Stimulated activated CD4-positive, alpha-beta T cell treated with anti-CD3 and anti-CD28 coated beads, Interleukin-1b, Interleukin-23, amount 100 ng/mL, for 48 hours (primary cell): ENCODE measurements around the gene PHTF1.

Experiments
- DNase-seq: peaks from one replicate; pipeline ENCODE4 v3.0.0-alpha.2; 2020

The PHTF1 gene

DNA sequence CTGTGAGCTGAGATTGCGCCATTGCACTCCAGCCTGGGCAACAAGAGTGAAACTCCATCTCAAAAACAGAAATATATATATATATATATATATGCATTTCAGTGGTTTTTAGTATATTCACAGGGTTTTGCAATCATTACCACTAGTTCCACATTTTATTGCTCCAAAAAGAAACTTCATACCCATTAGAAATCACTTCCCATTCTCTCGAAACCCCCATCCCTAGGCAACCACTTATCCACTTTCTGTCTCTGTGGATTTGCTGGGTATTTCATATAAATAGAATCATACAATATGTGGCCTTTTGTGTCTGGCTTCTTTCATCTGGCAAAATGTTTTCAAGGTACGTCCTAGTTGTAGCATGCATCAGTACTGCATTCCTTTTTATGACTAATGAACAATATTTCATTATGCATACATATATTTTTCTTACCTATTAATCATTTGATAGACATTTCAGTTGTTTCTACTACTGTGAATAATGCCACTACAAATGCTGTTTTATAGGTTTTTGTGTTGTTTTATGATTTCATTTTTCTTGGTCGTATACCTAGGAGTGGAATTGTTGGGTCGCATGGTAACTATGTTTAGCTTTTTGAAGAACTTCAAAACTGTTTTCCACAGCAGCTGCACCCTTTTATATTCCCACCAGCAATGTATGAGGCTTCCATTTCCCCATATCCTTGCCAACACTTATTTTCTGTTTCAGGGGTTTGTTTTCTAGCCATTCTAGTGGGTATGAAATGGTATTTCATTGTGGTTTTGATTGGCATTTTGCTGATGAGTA is 95.9 kb downstream of the PHTF1 start:
- no peak for DNase-seq

- no peak for DNase-seq
These were observed 97.2 kb downstream of the PHTF1 start for GRCh38 chr1:113662101-113662500.

DNA sequence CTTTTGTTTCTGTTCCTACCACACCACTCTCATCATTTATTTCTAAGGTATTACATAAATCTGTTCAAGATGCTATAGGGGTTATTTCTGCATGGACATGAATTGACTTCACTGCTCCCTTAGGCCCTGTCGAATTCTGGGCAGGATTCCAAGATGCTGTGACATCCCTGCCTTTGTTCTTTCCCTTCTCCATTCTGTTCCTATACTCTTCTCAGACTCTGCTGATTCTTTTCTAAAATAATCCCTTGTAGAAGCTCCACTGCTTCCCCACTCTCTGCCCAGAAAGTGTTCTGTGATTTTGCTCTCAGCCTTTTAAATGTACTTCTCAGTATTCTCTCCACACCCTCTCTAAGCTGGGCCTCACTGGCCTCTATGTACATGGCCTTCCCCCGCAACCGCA is 99.2 kb downstream of the PHTF1 start:
- no peak for DNase-seq

DNA sequence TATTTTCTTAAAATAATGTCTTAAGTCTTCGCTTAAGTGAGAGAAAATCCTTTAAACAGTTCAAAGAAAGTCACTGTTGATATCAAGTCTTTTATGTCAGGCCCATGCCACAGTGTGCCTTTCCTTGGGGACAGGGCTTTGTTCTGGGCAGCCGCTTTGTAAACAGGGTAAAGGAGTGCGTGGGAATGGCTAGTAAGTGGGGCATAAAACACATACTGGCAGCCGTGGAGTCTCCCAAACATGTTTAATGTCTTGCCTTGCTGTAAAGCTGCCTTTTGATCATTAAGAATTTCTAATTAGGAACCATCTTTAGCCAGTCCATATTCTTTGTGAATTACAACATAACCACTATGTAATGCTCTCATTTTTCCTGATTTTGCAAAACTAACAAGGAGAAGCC is 99.7 kb downstream of the PHTF1 start:
- DNase-seq, result no peak

DNA sequence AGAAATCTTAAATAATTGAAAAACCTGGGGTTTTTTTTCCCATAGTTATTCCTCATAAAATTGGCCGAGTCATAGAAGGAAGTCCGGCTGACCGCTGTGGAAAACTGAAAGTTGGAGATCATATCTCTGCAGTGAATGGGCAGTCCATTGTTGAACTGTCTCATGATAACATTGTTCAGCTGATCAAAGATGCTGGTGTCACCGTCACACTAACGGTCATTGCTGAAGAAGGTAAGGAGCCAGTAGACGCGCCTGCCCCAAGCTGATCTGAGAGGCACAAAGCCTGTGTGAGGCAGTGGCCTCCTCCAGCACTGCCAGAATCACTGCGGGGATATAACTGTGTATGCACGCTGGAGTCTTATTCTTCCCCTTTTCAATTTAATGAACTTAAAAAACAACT is 100.3 kb downstream of the PHTF1 start:
- no peak for DNase-seq

- DNase-seq, result no peak
These were observed 101.7 kb downstream of the PHTF1 start for GRCh38 chr1:113657556-113658063.

- no peak for DNase-seq
These were observed 102.2 kb downstream of the PHTF1 start for GRCh38 chr1:113657126-113657525.

- no peak for DNase-seq
These were observed 104.4 kb downstream of the PHTF1 start for GRCh38 chr1:113654883-113655282.

DNA sequence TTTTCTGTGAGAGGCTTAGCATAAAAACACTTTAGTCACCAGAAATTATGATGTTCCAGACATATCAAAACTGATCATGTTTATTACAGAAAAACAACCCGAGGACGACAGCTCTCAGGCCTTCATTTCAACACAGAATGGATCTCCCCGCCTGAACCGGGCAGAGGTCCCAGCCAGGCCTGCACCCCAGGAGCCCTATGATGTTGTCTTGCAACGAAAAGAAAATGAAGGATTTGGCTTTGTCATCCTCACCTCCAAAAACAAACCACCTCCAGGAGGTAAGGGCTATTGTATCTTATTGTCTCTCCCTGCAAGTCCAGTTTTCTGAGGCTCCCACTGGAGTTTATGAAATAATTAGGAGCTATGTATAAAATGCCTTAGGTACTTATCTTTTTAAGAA is 105.5 kb downstream of the PHTF1 start:
- no peak for DNase-seq

- DNase-seq, result no peak
These were observed 106.5 kb downstream of the PHTF1 start for GRCh38 chr1:113652771-113653170.

GRCh38 chr1:113648478-113648877 is 110.8 kb downstream of the PHTF1 start:
- DNase-seq, result no peak

- DNase-seq, result no peak
These were observed 112.1 kb downstream of the PHTF1 start for GRCh38 chr1:113647164-113647563.
